CD14-positive monocyte (primary cell): ENCODE data around the gene ACSL3. TPM values are rescaled to one million over a fixed set of nuclear protein-coding genes. Genes with fewer than 3 reads are reported as not detected.
A peak's percentile ranks its signal among the peaks of the same experiment; 100 is the strongest.

ENCODE experiments used
- DNase-seq, 3 donors: peaks; one replicate each; pipeline ENCODE4 v3.0.0-alpha.2; 2011 to 2022
- H2AFZ ChIP-seq: 2 replicates; pipeline ENCODE4 v1.6.0; 2012; ENCODE audit warnings: mild to moderate bottlenecking, low read depth, low read length, inconsistent platforms; ENCODE audit not compliant: insufficient read depth, poor library complexity, severe bottlenecking
- H3K27ac ChIP-seq, 2 donors: 1 replicate in 1 of 2; 2 replicates in 1 of 2; pipeline ENCODE4 v1.5.1; 2012 to 2013; ENCODE audit warnings: low read length in 2 of 2, control low read depth in 1 of 2, inconsistent platforms in 1 of 2, low read depth in 1 of 2, mild to moderate bottlenecking in 1 of 2
- H3K27me3 ChIP-seq, 2 donors: one replicate each; pipeline versions ENCODE4 v1.6.0 to v1.6.1; 2011 to 2013; ENCODE audit warnings: low read length in 2 of 2; ENCODE audit not compliant: control insufficient read depth in 2 of 2, insufficient read depth in 2 of 2
- H3K36me3 ChIP-seq, 2 donors: replicated peaks in 1 of 2; 1 replicate in 1 of 2; 2 replicates in 1 of 2; pipeline versions ENCODE4 v1.5.1 to v1.6.1; 2012 to 2013; ENCODE audit warnings: low read length in 2 of 2, control low read depth in 1 of 2, inconsistent platforms in 1 of 2, mild to moderate bottlenecking in 1 of 2; ENCODE audit not compliant: insufficient read depth in 2 of 2, control insufficient read depth in 1 of 2
- H3K4me1 ChIP-seq, 2 donors: 1 replicate in 1 of 2; 2 replicates in 1 of 2; pipeline versions ENCODE4 v1.5.1 to v1.6.1; 2012 to 2013; ENCODE audit warnings: low read length in 2 of 2, control low read depth in 1 of 2, inconsistent platforms in 1 of 2, mild to moderate bottlenecking in 1 of 2, moderate library complexity in 1 of 2; ENCODE audit not compliant: insufficient read depth in 2 of 2, control insufficient read depth in 1 of 2
- H3K4me2 ChIP-seq: replicated peaks from 2 replicates; pipeline ENCODE3; 2012; ENCODE audit warnings: low read length, moderate library complexity, mild to moderate bottlenecking; ENCODE audit not compliant: poor library complexity, severe bottlenecking; ENCODE audit errors: extremely low read depth
- H3K4me3 ChIP-seq, 3 experiments: fragments of 200-600 bp in 1 of 3; sonication (generic) in 1 of 3; replicated peaks in 1 of 3; 1 replicate in 2 of 3; 2 replicates in 1 of 3; pipeline ENCODE4 v1.5.1; 2011 to 2013; ENCODE audit warnings: low read length in 3 of 3, mild to moderate bottlenecking in 3 of 3, control low read depth in 2 of 3, low read depth in 2 of 3, inconsistent platforms in 1 of 3, moderate library complexity in 1 of 3
- H3K79me2 ChIP-seq: 2 replicates; pipeline ENCODE4 v1.6.0; 2012; ENCODE audit warnings: mild to moderate bottlenecking, control low read depth, inconsistent platforms, low read length, moderate library complexity; ENCODE audit not compliant: insufficient read depth
- H3K9ac ChIP-seq: 2 replicates; pipeline ENCODE4 v1.6.0; 2017; ENCODE audit warnings: low read length, mild to moderate bottlenecking; ENCODE audit not compliant: insufficient read depth, poor library complexity, severe bottlenecking
- H3K9me3 ChIP-seq, 2 donors: replicated peaks in 1 of 2; 1 replicate in 1 of 2; 2 replicates in 1 of 2; pipeline versions ENCODE4 v1.5.1 to v1.6.1; 2012 to 2013; ENCODE audit warnings: low read length in 2 of 2, control low read depth in 1 of 2; ENCODE audit not compliant: control insufficient read depth in 1 of 2, insufficient read depth in 1 of 2
- H4K20me1 ChIP-seq: 2 replicates; pipeline ENCODE4 v1.6.0; 2012; ENCODE audit warnings: mild to moderate bottlenecking, low read length, control low read depth, moderate library complexity; ENCODE audit not compliant: insufficient read depth
- H3K27ac Mint-ChIP-seq, 7 donors: one replicate each; pipeline ENCODE4 v1.8.0; 2020; ENCODE audit warnings: mild to moderate bottlenecking in 7 of 7, mixed read lengths in 7 of 7, moderate library complexity in 6 of 7, inconsistent platforms in 2 of 7
- H3K27me3 Mint-ChIP-seq, 3 donors: one replicate each; pipeline ENCODE4 v1.8.0; 2021 to 2022; ENCODE audit warnings: low read depth in 3 of 3, mild to moderate bottlenecking in 3 of 3, mixed read lengths in 3 of 3, moderate library complexity in 3 of 3, inconsistent platforms in 1 of 3
- H3K36me3 Mint-ChIP-seq, 2 donors: one replicate each; pipeline ENCODE4 v1.8.0; 2020; ENCODE audit warnings: mixed read lengths in 2 of 2, inconsistent platforms in 1 of 2, mild to moderate bottlenecking in 1 of 2
- H3K4me1 Mint-ChIP-seq: one replicate; pipeline ENCODE4 v1.8.0; 2020; ENCODE audit warnings: mild to moderate bottlenecking, mixed read lengths
- H3K4me3 Mint-ChIP-seq, 2 donors: one replicate each; pipeline ENCODE4 v1.8.0; 2020; ENCODE audit warnings: mild to moderate bottlenecking in 2 of 2, mixed read lengths in 2 of 2, moderate library complexity in 1 of 2
- H3K9me3 Mint-ChIP-seq, 7 donors: one replicate each; pipeline ENCODE4 v1.8.0; 2020 to 2022; ENCODE audit warnings: mixed read lengths in 7 of 7, mild to moderate bottlenecking in 6 of 7, moderate library complexity in 6 of 7, inconsistent platforms in 2 of 7
- CTCF ChIP-seq: fragments of 200-600 bp; IDR thresholded peaks from one replicate; pipeline ENCODE4 v1.8.0; 2022; ENCODE audit warnings: antibody characterized with exemption, mild to moderate bottlenecking
- WGBS: methylation state at CpG from one replicate; pipeline ENCODE4 v1.1.5; 2013; ENCODE audit warnings: missing lambda C conversion rate; ENCODE audit not compliant: insufficient coverage; 5-methylcytosine and 5-hydroxymethylcytosine counted together
- intact Hi-C, 2 donors: fragments of 100-400 bp; cut with micrococcal nuclease; formaldehyde crosslinking; loops; one replicate each; pipeline versions ENCODE4 v1.15.0 to v1.15.1; 2023
- polyA plus RNA-seq, 3 donors: library from polyadenylated mRNA; depleted of rRNA in 1 of 3; unstranded in 2 of 3; stranded (reverse) in 1 of 3; fragments of 300-500 nt in 2 of 3; fragments of >200 nt in 1 of 3; fragmentation: Illumina TruSeq in 2 of 3; gene quantifications; 1 replicate in 2 of 3; 2 replicates in 1 of 3; pipeline ENCODE4 v1.2.3, GENCODE V29; 2012 to 2021

Gene ACSL3
- polyA plus RNA-seq, 3 donors, result 8.8 to 24.4 (median 19.9) TPM

- H3K4me1 ChIP-seq, result peaks cover 29 to 31% of the 10 kb centered on the region in 2 donors
- peaks cover 54% of the 10 kb centered on the region for H3K79me2 ChIP-seq
- H3K4me3 Mint-ChIP-seq, result no peak overlapping the region
Observed at GRCh38 chr2:222861411-222862105, 722 bp downstream of the ACSL3 start.

More at GRCh38 chr2:222861411-222862105, 722 bp downstream of the ACSL3 start:
- H3K4me2 ChIP-seq, result peak overlapping the region; percentile 85
- peaks cover 13% of the 10 kb centered on the region for H3K4me1 Mint-ChIP-seq
- H4K20me1 ChIP-seq, result peaks cover 53% of the 10 kb centered on the region
- H3K9ac ChIP-seq, result peak overlapping the region; percentile 93
- no peaks in the 10 kb centered on the region for H3K9me3 ChIP-seq
- H3K36me3 Mint-ChIP-seq, result peaks cover 0 to 3% of the 10 kb centered on the region in 2 donors
- TF ChIP-seq CTCF, result no peak
- peak overlapping the region in 6 of 7 donors; percentile 81 to 96 (median 88) for H3K27ac Mint-ChIP-seq
- peak overlapping the region; percentile 55 for H2AFZ ChIP-seq
- no peaks in the 10 kb centered on the region for H3K36me3 ChIP-seq
- H3K9me3 Mint-ChIP-seq, result no peaks in the 10 kb centered on the region
- peak in 2 of 3 donors; percentile 16 to 29 for DNase-seq
- no peaks in the 10 kb centered on the region for H3K27me3 ChIP-seq
- WGBS, result under 1% methylated on average over 40 of the region's 42 CpGs
- H3K27me3 Mint-ChIP-seq, result peaks cover 0 to 3% (median 0%) of the 10 kb centered on the region in 3 donors
- peak overlapping the region; percentile 75 to 96 (median 80) for H3K4me3 ChIP-seq
- intact Hi-C loops, result loop anchor here in 1 of 2 donors (5.0 to 10.0 kb wide), 3 partner anchors 41 to 154 kb away; no protein-coding TSS in a partner anchor
- H3K27ac ChIP-seq, result peak overlapping the region; percentile 31 to 85
